HCT116 (cell line): ENCODE data around the gene NBAS. TPM values are rescaled to one million over a fixed set of nuclear protein-coding genes. Genes with fewer than 3 reads are reported as not detected.

ENCODE experiments used
- ATAC-seq: fragments of 200-7000 bp; cut with Tn5 transposase; 2 replicates; pipeline ENCODE4 v1.9.1; 2020; ENCODE audit warnings: mild to moderate bottlenecking, moderate library complexity
- BruUV-seq: library from RNA; stranded (reverse); fragments of 400-500 nt; replicated peaks from 2 replicates; lab custom pipeline; 2021; lab: Mats Ljungman, UMichigan
- CTCF ChIA-PET: fragments of 300-600 bp; sonication (Branson Sonifier 250); formaldehyde crosslinking; loops from one replicate; lab custom pipeline; 2021; ENCODE audit warnings: antibody characterized with exemption; lab: Charles Lee
- POLR2A ChIA-PET: fragments of 300-600, 350-600 bp; sonication (Branson Sonifier 250); formaldehyde crosslinking; loops from one replicate; lab custom pipeline; 2021; ENCODE audit warnings: antibody characterized with exemption; lab: Charles Lee
- RAD21 ChIA-PET, 2 experiments: fragments of 300-600 bp; sonication (Branson Sonifier 250); formaldehyde crosslinking; loops; one replicate each; lab custom pipeline; 2023; ENCODE audit warnings: low total read pairs in 2 of 2; ENCODE audit not compliant: uncharacterized antibody in 2 of 2, unreplicated experiment in 2 of 2, low non-redundant PET in 1 of 2; lab: Charles Lee
- DNase-seq: peaks from one replicate; pipeline ENCODE4 v3.0.0-alpha.2; 2010; ENCODE audit warnings: low read depth, low spot score
- H2AFZ ChIP-seq: fragments of 200-600 bp; shearing (Covaris generic), sonication (generic); 2 replicates; pipeline ENCODE4 v1.6.1; 2017; ENCODE audit warnings: low read depth, mixed run types, mixed read lengths, antibody characterized with exemption, low read length; ENCODE audit not compliant: poor library complexity, severe bottlenecking
- H3K27ac ChIP-seq: 2 replicates; pipeline ENCODE4 v1.5.1; 2012; ENCODE audit warnings: low read depth, low read length
- H3K27me3 ChIP-seq: fragments of 200-600 bp; sonication (generic); 2 replicates; pipeline ENCODE4 v1.6.1; 2016; ENCODE audit warnings: mixed run types, low read length, mixed read lengths; ENCODE audit not compliant: insufficient read depth
- H3K36me3 ChIP-seq, 2 experiments: fragments of 200-500 bp in 1 of 2; fragments of 200-600 bp in 1 of 2; sonication (Bioruptor generic) in 1 of 2; sonication (generic) in 1 of 2; 2 replicates each; pipeline versions ENCODE4 v1.5.1 to v1.6.1; 2014 to 2016; ENCODE audit warnings: low read length in 2 of 2, inconsistent platforms in 1 of 2, mixed read lengths in 1 of 2, mixed run types in 1 of 2; ENCODE audit not compliant: insufficient read depth in 2 of 2, control insufficient read depth in 1 of 2
- H3K4me1 ChIP-seq, 2 experiments: fragments of 200-600 bp in 1 of 2; sonication (generic) in 1 of 2; 2 replicates each; pipeline versions ENCODE4 v1.5.1 to v1.6.1; 2012 to 2017; ENCODE audit warnings: low read length in 2 of 2, inconsistent platforms in 1 of 2, mild to moderate bottlenecking in 1 of 2, mixed read lengths in 1 of 2, mixed run types in 1 of 2, moderate library complexity in 1 of 2; ENCODE audit not compliant: insufficient read depth in 2 of 2, control insufficient read depth in 1 of 2
- H3K4me2 ChIP-seq: fragments of 200-600 bp; sonication (generic); 2 replicates; pipeline ENCODE4 v1.6.1; 2017; ENCODE audit warnings: mixed run types, low read length, mixed read lengths
- H3K4me3 ChIP-seq, 2 experiments: fragments of 200-600 bp in 1 of 2; sonication (generic) in 1 of 2; replicated peaks in 1 of 2; 2 replicates each; pipeline ENCODE4 v1.5.1; 2011 to 2016; ENCODE audit warnings: low read length in 2 of 2, control low read depth in 1 of 2, low read depth in 1 of 2, mild to moderate bottlenecking in 1 of 2, mixed read lengths in 1 of 2, mixed run types in 1 of 2
- H3K79me2 ChIP-seq: fragments of 200-600 bp; sonication (generic); 2 replicates; pipeline ENCODE4 v1.6.1; 2017; ENCODE audit warnings: mild to moderate bottlenecking, mixed run types, low read length, moderate library complexity, mixed read lengths; ENCODE audit not compliant: insufficient read depth
- H3K9ac ChIP-seq: fragments of 200-600 bp; sonication (generic); 2 replicates; pipeline ENCODE4 v1.6.1; 2016; ENCODE audit warnings: low read length, mixed read lengths
- H3K9me2 ChIP-seq: fragments of 200-600 bp; sonication (generic), shearing (Covaris generic); 2 replicates; pipeline ENCODE4 v1.6.1; 2017; ENCODE audit warnings: mixed run types, mild to moderate bottlenecking, moderate library complexity; ENCODE audit not compliant: insufficient read depth
- H3K9me3 ChIP-seq, 2 experiments: fragments of 200-500 bp in 1 of 2; fragments of 200-600 bp in 1 of 2; sonication (Bioruptor generic) in 1 of 2; sonication (generic) in 1 of 2; 2 replicates each; pipeline ENCODE4 v1.6.1; 2014 to 2017; ENCODE audit warnings: low read length in 2 of 2, mixed read lengths in 2 of 2, inconsistent platforms in 1 of 2, low read depth in 1 of 2, mild to moderate bottlenecking in 1 of 2, mixed run types in 1 of 2, moderate library complexity in 1 of 2; ENCODE audit not compliant: control insufficient read depth in 1 of 2, insufficient read depth in 1 of 2
- H4K20me1 ChIP-seq: fragments of 200-600 bp; sonication (generic), shearing (Covaris generic); 2 replicates; pipeline ENCODE4 v1.6.1; 2017; ENCODE audit warnings: mixed run types, mild to moderate bottlenecking, moderate library complexity; ENCODE audit not compliant: insufficient read depth
- EZH2 ChIP-seq: fragments of 200-600 bp; sonication (generic); IDR thresholded peaks from 2 replicates; pipeline ENCODE4 v1.6.1; 2017; ENCODE audit warnings: antibody characterized with exemption, mixed run types
- MAX ChIP-seq: IDR thresholded peaks from 2 replicates; pipeline ENCODE4 v1.6.1; 2012
- POLR2AphosphoS5 ChIP-seq: IDR thresholded peaks from 2 replicates; pipeline ENCODE4 v1.6.1; 2011; ENCODE audit warnings: mild to moderate bottlenecking, low read depth, low read length, moderate library complexity
- RAD21 ChIP-seq: IDR thresholded peaks from 2 replicates; pipeline ENCODE4 v1.6.1; 2012; ENCODE audit warnings: low read depth, mild to moderate bottlenecking
- REST ChIP-seq: IDR thresholded peaks from 2 replicates; pipeline ENCODE4 v1.6.1; 2012; ENCODE audit warnings: low read depth
- SRF ChIP-seq: IDR thresholded peaks from 2 replicates; pipeline ENCODE4 v1.6.1; 2012; ENCODE audit warnings: low read depth
- YY1 ChIP-seq: IDR thresholded peaks from 2 replicates; pipeline ENCODE4 v1.6.1; 2011; ENCODE audit warnings: low read length, low read depth, moderate library complexity, mild to moderate bottlenecking; ENCODE audit not compliant: insufficient replicate concordance; ENCODE audit errors: extremely low read depth
- ZBTB33 ChIP-seq: IDR thresholded peaks from 2 replicates; pipeline ENCODE4 v1.6.1; 2011; ENCODE audit warnings: mild to moderate bottlenecking, low read length, moderate library complexity; ENCODE audit not compliant: insufficient replicate concordance; ENCODE audit errors: extremely low read depth
- intact Hi-C: fragments of 100-400 bp; cut with micrococcal nuclease; formaldehyde crosslinking; loops from 2 replicates; pipeline ENCODE4 v1.10.0; 2022
- total RNA-seq: library from RNA; stranded (reverse); gene quantifications from one replicate; pipeline ENCODE4 v1.2.1, GENCODE V29; 2021; ENCODE audit not compliant: unreplicated experiment

NBAS gene
- total RNA-seq, 1 experiment from 2014 or later: 32.8 TPM

GRCh38 chr2:15594291-15595256 is 33.4 kb upstream of the NBAS start:
- H3K79me2 ChIP-seq: peaks cover 52% of the 10 kb centered on the region
- H3K4me2 ChIP-seq: no peak overlapping the region
- intact Hi-C loops: no loop called here
- TF ChIP-seq EZH2: no peak
- TF ChIP-seq SRF: no peak
- TF ChIP-seq YY1: no peak
- TF ChIP-seq RAD21: no peak
- TF ChIP-seq, all 23 proteins: peak for 0
- Histone ChIP-seq H3K36me3 (peaks cover 29 to 35% of the 10 kb centered on the region in 2 experiments), H3K4me1 (peaks cover 0 to 10% of the 10 kb centered on the region in 2 experiments; a peak in 2 of 4 replicates), H3K9me3 (no peaks in the 10 kb centered on the region), H3K27ac (no peak overlapping the region), H3K9ac (no peak overlapping the region), H4K20me1 (no peaks in the 10 kb centered on the region; the same call in 1 of the 2 replicates), H3K4me3 (no peak overlapping the region), H3K9me2 (no peaks in the 10 kb centered on the region), H3K27me3 (no peaks in the 10 kb centered on the region), H2AFZ (no peak overlapping the region)
- no peak for ATAC-seq
- POLR2A ChIA-PET: no interaction called here
- RAD21 ChIA-PET: no interaction called here
- CTCF ChIA-PET: interaction anchor here (1.9 kb wide), 1 partner anchor 17 kb away, joined by 7 read pairs; no protein-coding TSS in a partner anchor
- BruUV-seq: no TSS peak
- DNase-seq: no peak

GRCh38 chr2:15593327-15593705 is 32.2 kb upstream of the NBAS start:
- Histone ChIP-seq H3K4me1 (peaks cover 0 to 10% of the 10 kb centered on the region in 2 experiments; a peak in 2 of 4 replicates), H3K27me3 (no peaks in the 10 kb centered on the region), H3K27ac (no peak overlapping the region), H3K9me2 (no peaks in the 10 kb centered on the region), H3K9ac (peak overlapping the region; percentile 90), H2AFZ (no peak overlapping the region), H3K79me2 (peaks cover 48% of the 10 kb centered on the region), H3K4me3 (peak overlapping the region; percentile 93 to 97; a peak in 3 of 4 replicates), H4K20me1 (no peaks in the 10 kb centered on the region), H3K9me3 (no peaks in the 10 kb centered on the region), H3K4me2 (peak overlapping the region; percentile 92), H3K36me3 (peaks cover 26 to 29% of the 10 kb centered on the region in 2 experiments)
- CTCF ChIA-PET: interaction anchor here (1.9 kb wide), 1 partner anchor 16 kb away, joined by 7 read pairs; no protein-coding TSS in a partner anchor
- no peak for TF ChIP-seq RAD21
- TF ChIP-seq MAX: no peak
- no peak for TF ChIP-seq POLR2AphosphoS5
- TF ChIP-seq REST: no peak
- no peak for TF ChIP-seq ZBTB33
- intact Hi-C loops: no loop called here
- DNase-seq (no peak), ATAC-seq (no peak)
- RAD21 ChIA-PET: no interaction called here
- no TSS peak for BruUV-seq
- POLR2A ChIA-PET: no interaction called here
